Aorta (tissue), 4 donors: ENCODE results near the gene INF2. TPM values are rescaled to one million over a fixed set of nuclear protein-coding genes. Genes with fewer than 3 reads are reported as not detected.

Experiments
- microRNA-seq, 2 donors: library from miRNA; unstranded; fragments of <30 nt; microRNA quantifications; one replicate each; pipeline ENCODE4 v1.2.0, GENCODE V29; 2020
- polyA plus RNA-seq, 2 donors: library from polyadenylated mRNA; stranded (reverse); fragments of 200-250 nt; gene quantifications; one replicate each; pipeline ENCODE4 v1.2.3, GENCODE V29; 2013
- total RNA-seq, 2 donors: library from RNA; stranded (reverse); fragmentation: NEBNext Ultra II Directional; extraction: Animal tissue kit (Norgen Biotek cat#: 25700); gene quantifications; one replicate each; pipeline ENCODE4 v1.2.1, GENCODE V29; 2021
- donor health status: healthy with polysubstance abuse.
- donor health status: Bipolar disorder and iron deficiency.
- donor health status: DM: no; HTN: no; CAD: no.
- donor health status: DM: yes; HTN: yes; CAD: no.

INF2 gene
- total and polyA plus RNA-seq, 4 donors, result 31.9 to 185 (median 93.2) TPM

Small RNA genes lying within 50 kb of the gene (microRNA-seq; reads per million reads assigned to microRNA genes)
- 0 reads per million in 2 donors for gene MIR4710

Other genes with a start within 250 kb of the INF2 start
- 1 to 10 TPM in 1 of 2 donors, under 1 TPM in 1; 0.68 to 1.3 TPM for gene C14orf180, start 109.9 kb upstream of the INF2 start, total RNA-seq
- under 1 TPM in 1 of 2 donors, not detected in 1; 0.50 TPM for gene C14orf180, start 109.9 kb upstream of the INF2 start, polyA plus RNA-seq
- gene TMEM179, start 84.8 kb upstream of the INF2 start, total RNA-seq, result not detected
- gene TMEM179, start 84.8 kb upstream of the INF2 start, polyA plus RNA-seq, result not detected
- 10 to 100 TPM; 44.8 to 63.2 TPM for gene ADSS1, start 34.6 kb downstream of the INF2 start, total RNA-seq
- 10 to 100 TPM; 25.0 to 80.2 TPM for gene ADSS1, start 34.6 kb downstream of the INF2 start, polyA plus RNA-seq
- gene SIVA1, start 63.5 kb downstream of the INF2 start, total RNA-seq, result 10 to 100 TPM; 74.3 to 83.0 TPM
- 100 to 1,000 TPM; 219 to 241 TPM for gene SIVA1, start 63.5 kb downstream of the INF2 start, polyA plus RNA-seq
- gene AKT1, start 106.1 kb downstream of the INF2 start, total RNA-seq, result 100 to 1,000 TPM; 124 to 154 TPM
- gene AKT1, start 106.1 kb downstream of the INF2 start, polyA plus RNA-seq, result 100 to 1,000 TPM in 1 of 2 donors, 10 to 100 TPM in 1; 93.2 to 118 TPM
- gene ZBTB42, start 111.5 kb downstream of the INF2 start, total RNA-seq, result 1 to 10 TPM; 4.4 to 4.7 TPM
- 1 to 10 TPM; 1.6 to 1.9 TPM for gene ZBTB42, start 111.5 kb downstream of the INF2 start, polyA plus RNA-seq
- gene CEP170B, start 175.7 kb downstream of the INF2 start, total RNA-seq, result 10 to 100 TPM; 30.0 to 36.2 TPM
- gene CEP170B, start 175.7 kb downstream of the INF2 start, polyA plus RNA-seq, result 10 to 100 TPM in 1 of 2 donors, 1 to 10 TPM in 1; 6.4 to 16.2 TPM
- gene PLD4, start 235.3 kb downstream of the INF2 start, total RNA-seq, result 1 to 10 TPM in 1 of 2 donors, under 1 TPM in 1; 0.62 to 1.7 TPM
- gene PLD4, start 235.3 kb downstream of the INF2 start, polyA plus RNA-seq, result under 1 TPM in 1 of 2 donors, not detected in 1; 0.38 TPM